Activated T-cell treated with anti-CD3 and anti-CD28 coated beads, Interleukin-2, amount 50 U/mL, for 24 hours (primary cell): ENCODE measurements around the gene RNF217.
"Not testable (repeated sequence)": the region's sequence is repeated elsewhere in the genome, so short reads cannot be mapped to it uniquely, and the experiment has no call there.

ENCODE experiments used
- DNase-seq: peaks from one replicate; pipeline ENCODE4 v3.0.0-alpha.2; 2020
- H3K27ac Mint-ChIP-seq: 2 replicates; pipeline ENCODE4 v1.8.0; 2020; ENCODE audit warnings: mild to moderate bottlenecking, mixed read lengths
- H3K27me3 Mint-ChIP-seq: 2 replicates; pipeline ENCODE4 v1.8.0; 2020; ENCODE audit warnings: mixed read lengths
- H3K36me3 Mint-ChIP-seq: 2 replicates; pipeline ENCODE4 v1.8.0; 2020; ENCODE audit warnings: low read depth, mixed read lengths
- H3K4me1 Mint-ChIP-seq: 2 replicates; pipeline ENCODE4 v1.8.0; 2020; ENCODE audit warnings: low read depth, mixed read lengths
- H3K4me3 Mint-ChIP-seq: 2 replicates; pipeline ENCODE4 v1.8.0; 2020; ENCODE audit warnings: mild to moderate bottlenecking, moderate library complexity, mixed read lengths
- H3K9me3 Mint-ChIP-seq: 2 replicates; pipeline ENCODE4 v1.8.0; 2020; ENCODE audit warnings: mixed read lengths

The RNF217 gene

DNA sequence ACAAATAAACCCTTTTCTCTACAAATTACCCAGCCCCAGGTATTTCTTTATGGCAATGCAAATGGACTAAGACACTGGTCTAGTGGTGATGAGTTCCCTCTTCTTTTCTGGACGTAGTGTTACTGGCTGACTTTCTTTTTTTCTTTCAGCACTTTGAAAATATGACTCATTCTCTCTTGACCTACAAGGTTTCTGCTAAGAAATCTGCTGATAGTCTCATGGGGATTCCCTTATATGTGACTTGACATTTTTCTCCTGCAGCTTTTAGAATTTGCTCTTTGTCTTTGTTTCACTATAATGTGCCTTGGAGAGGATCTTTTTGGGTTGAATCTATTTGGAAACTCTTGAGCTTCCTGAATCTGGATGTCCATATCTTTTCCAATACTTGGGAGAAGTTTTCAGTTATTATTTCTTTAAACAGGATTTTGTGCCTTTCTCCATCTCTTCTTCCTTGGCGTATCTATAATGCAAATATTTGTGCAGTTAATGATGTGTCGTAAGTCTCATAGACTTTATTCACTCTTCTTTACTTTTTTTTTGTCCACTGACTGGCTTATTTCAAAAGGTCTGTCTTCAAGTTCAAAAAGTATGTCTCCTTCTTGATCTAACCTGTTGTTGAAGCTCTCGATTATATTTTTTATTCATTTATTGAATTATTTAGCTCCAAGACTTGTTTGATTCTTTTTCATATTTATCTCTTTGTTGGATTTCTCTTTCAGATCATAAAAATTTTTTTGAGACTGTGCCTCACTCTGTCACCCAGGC is 149.2 kb downstream of the RNF217 start:
- Mint-ChIP-seq H3K27ac (no peak overlapping the region), H3K4me3 (no peak overlapping the region)

DNA sequence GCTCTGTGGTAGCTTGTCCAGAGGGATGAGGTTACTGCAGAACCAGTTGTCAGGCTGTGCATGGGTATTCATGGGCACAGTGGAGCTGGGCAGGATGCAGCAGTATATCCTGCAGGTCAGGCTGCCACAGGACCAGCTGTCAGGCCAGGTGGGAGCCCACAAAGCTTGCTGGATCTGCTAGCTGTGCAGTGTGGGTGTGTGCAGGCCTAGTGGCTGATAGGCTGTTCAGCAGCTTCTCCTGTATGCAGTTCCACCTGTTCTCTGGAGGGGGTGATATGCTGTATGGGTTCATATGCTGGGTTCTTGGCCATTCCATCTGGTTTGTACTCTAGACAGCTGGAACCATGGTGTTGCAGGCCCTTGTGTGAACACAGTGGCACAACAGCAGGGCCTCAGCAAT is 150.7 kb downstream of the RNF217 start:
- no peaks in the 10 kb centered on the region for H3K4me1 Mint-ChIP-seq
- H3K4me3 Mint-ChIP-seq = no peak overlapping the region
- H3K9me3 Mint-ChIP-seq = peaks cover 33% of the 10 kb centered on the region
- H3K36me3 Mint-ChIP-seq = peaks cover 4% of the 10 kb centered on the region
- no peaks in the 10 kb centered on the region for H3K27me3 Mint-ChIP-seq
- H3K27ac Mint-ChIP-seq = no peak overlapping the region
- DNase-seq = no peak

More for the DNA sequence above, 149.2 kb downstream of the RNF217 start:
- H3K9me3 Mint-ChIP-seq = peaks cover 33% of the 10 kb centered on the region
- H3K27me3 Mint-ChIP-seq = no peaks in the 10 kb centered on the region
- H3K4me1 Mint-ChIP-seq = no peaks in the 10 kb centered on the region
- H3K36me3 Mint-ChIP-seq = peaks cover 4% of the 10 kb centered on the region
- no peak for DNase-seq

DNA sequence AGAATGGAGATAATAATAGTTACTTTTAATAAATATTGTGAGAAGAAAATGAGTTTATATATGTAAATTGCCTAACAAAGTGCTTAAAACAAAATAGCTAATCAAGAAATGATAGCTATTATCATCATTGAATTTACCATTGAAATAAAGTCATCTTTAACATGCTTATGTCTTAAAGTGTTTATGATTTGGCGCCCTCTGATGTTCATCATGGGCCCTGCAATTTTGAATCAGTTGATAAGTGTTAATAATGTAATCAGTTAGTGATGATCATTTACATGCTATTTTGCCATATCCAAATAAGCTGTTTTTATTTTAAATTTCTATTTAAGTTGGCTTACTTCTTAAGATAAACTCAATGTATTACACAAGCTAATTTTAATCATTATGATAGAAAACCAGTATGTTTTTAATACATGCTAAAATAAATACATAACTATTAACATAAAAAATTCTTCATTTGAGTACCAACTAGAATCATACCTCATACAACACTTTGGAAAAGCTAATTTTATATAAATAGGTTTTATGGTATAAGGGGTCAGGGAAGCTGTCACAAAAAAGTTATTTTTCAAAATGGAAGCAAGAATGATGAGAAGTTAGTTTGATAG is 152.1 kb downstream of the RNF217 start:
- Mint-ChIP-seq H3K4me1 (no peaks in the 10 kb centered on the region), H3K4me3 (no peak overlapping the region), H3K27me3 (peaks cover 2% of the 10 kb centered on the region), H3K9me3 (peaks cover 27% of the 10 kb centered on the region), H3K27ac (no peak overlapping the region), H3K36me3 (peaks cover 4% of the 10 kb centered on the region)
- DNase-seq = no peak

DNA sequence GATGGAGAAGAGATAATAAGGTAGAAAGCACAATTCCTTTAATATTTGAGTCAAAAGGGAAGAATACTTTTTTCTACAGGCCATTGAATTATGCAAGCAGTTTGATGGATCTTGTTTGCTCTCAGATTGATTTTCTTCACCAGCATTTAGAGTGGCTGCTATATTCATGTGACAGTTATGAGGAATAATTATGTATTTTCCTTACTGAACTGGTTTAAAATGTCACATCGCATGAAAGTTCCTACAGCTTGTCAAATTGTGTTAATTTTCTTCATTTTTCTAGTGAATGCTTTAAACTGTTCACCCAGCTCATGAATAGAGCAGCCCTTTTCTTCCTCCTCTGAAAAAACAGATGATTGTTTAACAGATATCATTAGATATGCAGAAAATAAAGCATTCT is 153.9 kb downstream of the RNF217 start:
- Mint-ChIP-seq H3K9me3 (peaks cover 10% of the 10 kb centered on the region), H3K36me3 (peaks cover 4% of the 10 kb centered on the region), H3K4me3 (no peak overlapping the region), H3K27me3 (peaks cover 7% of the 10 kb centered on the region), H3K27ac (no peak overlapping the region), H3K4me1 (no peaks in the 10 kb centered on the region)
- DNase-seq = no peak

DNA sequence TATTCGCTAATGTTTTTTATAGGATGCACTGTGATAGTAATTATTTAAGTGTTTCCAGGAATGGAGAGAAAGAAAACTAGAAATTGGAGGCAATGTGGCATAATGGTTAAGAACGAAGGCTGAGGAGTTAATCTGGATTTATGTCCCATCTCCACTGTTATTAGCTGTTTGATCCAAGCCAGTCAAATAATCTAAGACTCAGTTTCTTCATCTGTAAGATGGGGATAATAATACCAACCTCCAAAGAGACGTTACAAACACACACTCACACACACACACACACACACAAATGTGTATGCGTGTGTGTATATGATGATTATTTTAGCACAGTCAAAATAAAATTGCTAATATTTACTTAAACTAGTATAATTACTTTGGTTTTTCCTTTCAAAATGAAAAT is 154.5 kb downstream of the RNF217 start:
- H3K9me3 Mint-ChIP-seq = peaks cover 6% of the 10 kb centered on the region
- H3K27me3 Mint-ChIP-seq = peaks cover 10% of the 10 kb centered on the region
- H3K36me3 Mint-ChIP-seq = no peaks in the 10 kb centered on the region
- no peaks in the 10 kb centered on the region for H3K4me1 Mint-ChIP-seq
- no peak overlapping the region for H3K27ac Mint-ChIP-seq
- DNase-seq = no peak
- no peak overlapping the region for H3K4me3 Mint-ChIP-seq

DNA sequence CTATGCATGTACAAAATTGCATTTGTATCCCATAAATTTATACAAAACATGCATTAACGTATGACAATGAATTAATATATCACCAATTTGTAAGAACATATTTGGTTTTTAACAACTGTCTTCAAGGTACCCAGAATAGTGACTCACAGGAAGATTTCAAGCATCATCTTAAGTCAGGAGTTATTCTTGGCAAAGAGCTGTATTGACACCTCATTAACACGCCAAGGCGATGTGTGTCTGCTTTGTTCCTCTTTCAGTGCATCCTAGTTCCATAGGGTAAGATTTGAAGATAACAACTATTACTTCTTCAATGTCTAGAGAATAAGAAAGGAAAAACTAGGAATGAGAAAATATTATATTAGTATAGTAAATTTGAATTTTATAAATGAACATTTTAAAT is 155.6 kb downstream of the RNF217 start:
- no peak for DNase-seq
- H3K27ac Mint-ChIP-seq = no peak overlapping the region
- H3K36me3 Mint-ChIP-seq = no peaks in the 10 kb centered on the region
- H3K27me3 Mint-ChIP-seq = peaks cover 13% of the 10 kb centered on the region
- no peaks in the 10 kb centered on the region for H3K4me1 Mint-ChIP-seq
- no peak overlapping the region for H3K4me3 Mint-ChIP-seq
- H3K9me3 Mint-ChIP-seq = no peaks in the 10 kb centered on the region

DNA sequence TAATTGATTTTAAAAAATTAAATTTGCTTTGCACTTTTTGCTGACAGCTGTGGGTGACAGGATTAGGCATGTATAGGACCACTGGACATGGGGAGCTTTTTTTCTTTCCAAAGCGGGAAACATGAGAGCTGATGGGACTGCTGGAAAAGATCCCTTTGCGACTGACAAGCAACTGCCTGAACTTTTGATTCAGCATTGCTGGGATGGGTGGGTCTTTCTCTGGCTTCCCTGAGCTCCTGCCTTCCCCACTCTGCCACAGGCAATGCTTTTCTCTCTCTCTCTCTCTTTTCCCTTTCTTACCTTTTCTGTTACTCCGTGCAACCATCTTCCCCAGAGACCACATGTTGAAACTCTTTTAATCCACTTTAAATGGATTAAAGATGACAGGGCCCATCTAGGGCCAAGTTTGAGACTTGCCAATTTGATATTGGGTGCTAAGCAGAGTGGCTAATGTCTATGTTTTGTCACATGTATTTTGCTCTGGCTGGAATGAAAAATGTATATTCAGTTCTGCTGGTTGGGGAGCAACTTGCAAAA is 157.9 kb downstream of the RNF217 start:
- Mint-ChIP-seq H3K4me1 (no peaks in the 10 kb centered on the region), H3K36me3 (no peaks in the 10 kb centered on the region), H3K27ac (no peak overlapping the region), H3K4me3 (no peak overlapping the region), H3K9me3 (no peaks in the 10 kb centered on the region), H3K27me3 (peaks cover 18% of the 10 kb centered on the region)
- DNase-seq = no peak

DNA sequence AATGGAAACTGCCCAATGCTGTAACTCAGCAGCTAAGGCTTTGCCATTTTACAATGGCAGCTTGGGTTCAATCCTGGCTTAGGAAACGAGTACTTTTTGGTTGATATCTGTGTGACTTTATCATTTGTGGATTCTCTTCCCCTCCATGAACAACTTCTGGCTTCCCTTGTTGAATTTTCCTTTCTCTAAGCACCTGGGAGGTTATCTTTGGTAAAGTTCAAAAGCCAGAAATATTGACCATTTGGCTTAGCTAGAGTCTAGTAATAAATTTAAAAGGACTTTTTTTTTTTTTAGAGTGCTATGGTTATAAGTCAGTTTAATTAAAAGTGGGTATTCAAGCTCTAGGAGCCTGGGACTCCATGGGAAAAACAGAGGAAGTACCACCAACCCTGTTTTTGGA is 159.7 kb downstream of the RNF217 start:
- Mint-ChIP-seq H3K4me1 (no peaks in the 10 kb centered on the region), H3K36me3 (no peaks in the 10 kb centered on the region), H3K27ac (no peak overlapping the region), H3K9me3 (no peaks in the 10 kb centered on the region), H3K4me3 (no peak overlapping the region), H3K27me3 (peaks cover 22% of the 10 kb centered on the region)
- DNase-seq = no peak

DNA sequence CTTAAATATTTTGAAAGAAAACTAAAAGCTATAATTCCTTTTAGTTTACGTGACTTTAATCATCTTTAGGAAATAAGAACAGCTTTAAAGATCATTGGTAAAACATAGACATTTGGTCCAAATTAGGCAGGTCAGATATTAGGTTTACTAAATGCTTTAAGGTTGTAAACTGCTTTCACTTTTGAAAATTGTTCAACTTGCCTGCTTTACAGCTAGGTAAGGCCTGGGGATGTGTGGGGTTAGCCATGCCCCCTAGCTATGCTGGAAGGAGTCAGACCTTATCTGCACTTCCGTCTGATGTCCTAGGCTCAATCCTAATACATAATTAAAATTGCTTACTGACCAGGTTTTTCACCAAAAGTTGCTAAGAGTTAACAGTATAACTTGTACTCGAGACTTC is 160.8 kb downstream of the RNF217 start:
- Mint-ChIP-seq H3K4me1 (no peaks in the 10 kb centered on the region), H3K27me3 (peaks cover 24% of the 10 kb centered on the region), H3K27ac (no peak overlapping the region), H3K4me3 (no peak overlapping the region), H3K36me3 (no peaks in the 10 kb centered on the region), H3K9me3 (no peaks in the 10 kb centered on the region)
- no peak for DNase-seq

DNA sequence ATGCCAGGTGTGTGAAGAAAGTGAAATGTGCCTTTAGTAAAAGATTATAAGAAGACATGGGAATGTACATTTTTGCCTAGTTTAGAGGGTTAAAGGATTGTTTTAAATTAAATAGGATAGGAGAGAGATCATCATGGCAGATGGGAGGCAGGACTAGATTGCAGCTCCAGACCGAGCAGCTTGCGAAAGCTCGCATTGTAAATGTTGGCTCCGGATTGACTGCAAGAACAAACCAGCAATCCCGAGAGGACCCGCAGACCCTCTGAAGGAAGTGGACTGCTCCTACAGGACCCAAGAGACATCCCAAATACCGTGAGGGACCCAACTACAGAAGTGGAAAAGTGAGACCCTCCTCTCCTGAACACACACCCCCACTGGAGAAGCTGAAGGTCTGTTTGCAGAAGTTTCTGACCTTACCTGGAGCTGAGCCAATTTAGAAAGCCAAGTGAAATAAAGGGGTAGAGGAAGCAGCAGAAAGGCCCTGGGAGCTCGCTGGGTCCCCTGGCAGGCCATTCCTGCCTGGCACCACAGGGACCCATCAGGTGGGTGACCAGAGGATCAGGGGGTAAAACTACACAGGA is 161.3 kb downstream of the RNF217 start:
- Mint-ChIP-seq H3K27me3 (peaks cover 24% of the 10 kb centered on the region), H3K4me1 (no peaks in the 10 kb centered on the region), H3K36me3 (no peaks in the 10 kb centered on the region), H3K4me3 (no peak overlapping the region), H3K27ac (no peak overlapping the region), H3K9me3 (no peaks in the 10 kb centered on the region)
- no peak for DNase-seq

DNA sequence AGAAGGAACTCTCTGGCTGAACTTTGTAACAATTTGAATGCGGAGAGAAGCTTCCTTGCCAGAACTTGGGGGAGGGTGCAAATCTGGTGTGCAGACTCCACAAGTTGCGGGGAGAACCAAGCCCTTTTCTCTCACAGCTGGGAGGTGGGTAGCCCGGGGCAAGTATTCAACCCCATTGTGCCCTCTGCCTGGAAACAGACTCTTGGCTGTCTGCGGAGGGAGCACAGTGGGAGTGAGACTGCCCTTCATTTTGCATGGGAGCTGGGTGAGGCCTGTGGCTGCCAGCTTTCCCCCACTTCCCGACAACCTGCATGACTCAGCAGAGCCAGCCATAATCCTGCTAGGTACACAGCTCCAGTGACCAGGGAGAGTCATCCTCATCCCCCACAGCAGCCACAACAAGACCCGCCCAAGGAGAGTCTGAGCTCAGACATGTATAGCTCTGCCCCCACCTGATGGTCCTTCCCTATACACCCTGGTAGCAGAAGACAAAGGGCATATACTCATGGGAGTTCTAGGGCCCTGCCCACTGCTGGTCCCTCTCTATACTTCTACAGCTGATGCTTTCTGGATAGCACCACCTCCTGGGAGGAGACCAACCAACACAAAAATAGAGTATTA is 161.9 kb downstream of the RNF217 start:
- Mint-ChIP-seq H3K4me1 (no peaks in the 10 kb centered on the region), H3K27me3 (peaks cover 24% of the 10 kb centered on the region), H3K36me3 (no peaks in the 10 kb centered on the region), H3K9me3 (no peaks in the 10 kb centered on the region), H3K27ac (no peak overlapping the region), H3K4me3 (no peak overlapping the region)
- DNase-seq = no peak

DNA sequence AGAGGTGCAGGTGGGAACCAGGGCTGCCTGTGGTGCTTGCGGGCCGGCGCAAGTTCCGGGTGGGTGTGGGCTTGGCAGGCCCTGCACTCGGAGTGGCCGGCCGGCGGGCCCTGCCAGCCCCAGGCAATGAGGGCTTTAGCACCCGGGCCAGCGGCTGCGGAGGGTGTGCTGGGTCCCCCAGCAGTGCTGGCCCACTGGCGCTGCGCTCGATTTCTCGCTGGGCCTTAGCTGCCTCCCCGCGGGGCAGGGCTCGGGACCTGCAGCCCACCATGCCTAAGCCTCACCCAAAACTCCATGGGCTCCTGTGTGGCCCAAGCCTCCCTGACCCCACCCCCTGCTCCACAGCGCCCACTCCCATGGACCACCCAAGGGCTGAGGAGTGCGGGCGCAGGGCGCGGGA is 163.6 kb downstream of the RNF217 start:
- not testable (repeated sequence) for H3K36me3 Mint-ChIP-seq, H3K4me1 Mint-ChIP-seq, H3K4me3 Mint-ChIP-seq, H3K9me3 Mint-ChIP-seq, H3K27ac Mint-ChIP-seq, DNase-seq
- peaks cover 20% of the 10 kb centered on the region for H3K27me3 Mint-ChIP-seq

DNA sequence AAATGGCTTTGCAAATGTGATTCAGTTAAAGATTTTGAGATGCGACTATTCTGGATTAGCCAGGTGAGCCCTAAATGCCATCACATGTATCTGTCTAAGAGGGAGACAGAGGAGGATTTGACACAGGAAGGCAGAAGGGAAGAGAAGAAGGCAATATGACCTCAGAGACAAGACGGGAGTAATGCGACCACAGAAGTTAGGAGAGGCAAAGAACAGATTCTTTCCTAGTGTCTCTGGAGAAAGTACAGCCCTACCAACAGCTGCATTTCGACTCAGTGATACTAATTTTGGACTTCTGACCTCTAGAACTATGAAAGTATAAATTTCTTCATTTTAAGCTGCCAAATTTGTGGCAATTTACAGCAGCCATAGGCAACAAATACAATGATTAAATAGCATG is 167.1 kb downstream of the RNF217 start:
- Mint-ChIP-seq H3K27ac (no peak overlapping the region), H3K4me1 (no peaks in the 10 kb centered on the region), H3K9me3 (no peaks in the 10 kb centered on the region), H3K27me3 (peaks cover 6% of the 10 kb centered on the region), H3K4me3 (no peak overlapping the region), H3K36me3 (no peaks in the 10 kb centered on the region)
- DNase-seq = no peak

DNA sequence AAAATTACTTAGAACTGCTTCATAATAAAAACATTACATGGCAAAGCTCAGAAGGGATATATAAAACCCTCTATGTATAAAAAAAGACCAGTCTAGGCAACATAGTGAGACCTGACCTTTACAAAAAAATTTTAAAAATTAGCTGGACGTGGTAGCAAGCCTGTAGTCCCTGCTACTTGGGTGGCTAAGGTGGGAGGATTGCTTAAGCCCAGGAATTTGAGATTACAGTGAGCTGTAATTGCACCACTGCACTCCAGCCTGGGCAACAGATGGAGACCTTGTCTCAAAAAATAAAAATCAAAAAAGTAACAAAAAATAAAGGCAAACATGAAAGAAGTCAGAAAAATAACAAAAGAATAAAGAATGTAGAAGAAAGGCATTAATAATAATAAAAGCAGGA is 169.8 kb downstream of the RNF217 start:
- no peaks in the 10 kb centered on the region for H3K4me1 Mint-ChIP-seq
- no peak for DNase-seq
- H3K27me3 Mint-ChIP-seq = peaks cover 2% of the 10 kb centered on the region
- no peaks in the 10 kb centered on the region for H3K36me3 Mint-ChIP-seq
- no peak overlapping the region for H3K27ac Mint-ChIP-seq
- no peak overlapping the region for H3K4me3 Mint-ChIP-seq
- no peaks in the 10 kb centered on the region for H3K9me3 Mint-ChIP-seq

DNA sequence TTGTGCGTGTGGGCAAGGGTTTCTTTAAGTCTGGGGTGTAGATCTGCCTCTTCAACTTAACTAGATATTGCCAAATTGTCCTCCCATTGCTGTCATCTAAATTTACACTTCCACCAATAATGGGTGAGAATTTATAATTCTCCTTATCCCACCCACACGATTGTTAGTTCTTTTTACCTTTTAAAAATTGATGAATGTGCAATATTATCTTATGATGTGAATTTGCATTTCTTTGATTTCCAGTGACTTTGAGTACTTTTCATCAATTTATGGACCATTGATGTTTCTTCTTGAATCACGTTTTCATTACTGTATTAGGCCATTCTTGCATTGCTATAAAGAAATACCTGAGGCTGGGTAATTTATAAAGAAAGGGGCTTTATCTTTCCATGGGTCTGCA is 174.1 kb downstream of the RNF217 start:
- Mint-ChIP-seq H3K36me3 (no peaks in the 10 kb centered on the region), H3K9me3 (no peaks in the 10 kb centered on the region), H3K27me3 (peaks cover 3% of the 10 kb centered on the region), H3K27ac (no peak overlapping the region), H3K4me3 (no peak overlapping the region), H3K4me1 (no peaks in the 10 kb centered on the region)
- no peak for DNase-seq
